Progenitor cell of endocrine pancreas (in vitro differentiated cells): ENCODE measurements around the gene AADACL2. TPM values are rescaled to one million over a fixed set of nuclear protein-coding genes. Genes with fewer than 3 reads are reported as not detected.

Source experiments
- DNase-seq: peaks from one replicate; pipeline ENCODE4 v3.0.0; 2021; ENCODE audit warnings: low spot score; ENCODE audit not compliant: unreplicated experiment
- H3K27ac Mint-ChIP-seq: 2 replicates; pipeline ENCODE4 v1.8.0; 2021; ENCODE audit warnings: mild to moderate bottlenecking, moderate library complexity, mixed read lengths
- H3K27me3 Mint-ChIP-seq: 2 replicates; pipeline ENCODE4 v1.8.0; 2021; ENCODE audit warnings: mixed read lengths
- H3K36me3 Mint-ChIP-seq: 2 replicates; pipeline ENCODE4 v1.8.0; 2022; ENCODE audit warnings: mixed read lengths; ENCODE audit not compliant: insufficient read depth
- H3K4me1 Mint-ChIP-seq: 2 replicates; pipeline ENCODE4 v1.8.0; 2021; ENCODE audit warnings: low read depth, mixed read lengths
- H3K4me3 Mint-ChIP-seq: 2 replicates; pipeline ENCODE4 v1.8.0; 2021; ENCODE audit warnings: low read depth, mild to moderate bottlenecking, moderate library complexity, mixed read lengths
- H3K9me3 Mint-ChIP-seq: 2 replicates; pipeline ENCODE4 v1.8.0; 2021; ENCODE audit warnings: low read depth, mixed read lengths
- CTCF ChIP-seq: fragments of 200-600 bp; sonication (generic); IDR thresholded peaks from one replicate; pipeline ENCODE4 v1.5.0; 2021; ENCODE audit warnings: antibody characterized with exemption, mild to moderate bottlenecking; ENCODE audit not compliant: unreplicated experiment
- total RNA-seq: library from RNA; stranded (reverse); gene quantifications from 2 replicates; pipeline ENCODE4 v1.2.1, GENCODE V29; 2021

AADACL2 gene
- total RNA-seq, 1 donor from 2014 or later: not detected

- Mint-ChIP-seq H3K27me3 (no peaks in the 10 kb centered on the region), H3K9me3 (no peaks in the 10 kb centered on the region), H3K4me1 (peaks cover 10% of the 10 kb centered on the region), H3K4me3 (no peak overlapping the region), H3K27ac (no peak overlapping the region), H3K36me3 (no peaks in the 10 kb centered on the region)
- no peak for TF ChIP-seq CTCF
- no peak for DNase-seq
Measured at GRCh38 chr3:151775314-151776258, 41.9 kb downstream of the AADACL2 start.

- H3K27ac Mint-ChIP-seq: no peak overlapping the region
- H3K4me1 Mint-ChIP-seq: peaks cover 8% of the 10 kb centered on the region
- no peaks in the 10 kb centered on the region for H3K9me3 Mint-ChIP-seq
- no peaks in the 10 kb centered on the region for H3K27me3 Mint-ChIP-seq
- no peaks in the 10 kb centered on the region for H3K36me3 Mint-ChIP-seq
- no peak for DNase-seq
- no peak overlapping the region for H3K4me3 Mint-ChIP-seq
- no peak for TF ChIP-seq CTCF
Measured at GRCh38 chr3:151776259-151776740, 42.6 kb downstream of the AADACL2 start.

- no peaks in the 10 kb centered on the region for H3K9me3 Mint-ChIP-seq
- no peak overlapping the region for H3K27ac Mint-ChIP-seq
- H3K27me3 Mint-ChIP-seq: no peaks in the 10 kb centered on the region
- H3K36me3 Mint-ChIP-seq: no peaks in the 10 kb centered on the region
- no peak for DNase-seq
- H3K4me1 Mint-ChIP-seq: peaks cover 8% of the 10 kb centered on the region
- H3K4me3 Mint-ChIP-seq: no peak overlapping the region
- TF ChIP-seq CTCF: no peak
Measured at GRCh38 chr3:151777880-151778279, 44.2 kb downstream of the AADACL2 start.

GRCh38 chr3:151787626-151788025 is 53.9 kb downstream of the AADACL2 start:
- H3K4me1 Mint-ChIP-seq: peaks cover 9% of the 10 kb centered on the region
- no peak for DNase-seq
- no peak for TF ChIP-seq CTCF
- peaks cover 9% of the 10 kb centered on the region for H3K9me3 Mint-ChIP-seq
- H3K27ac Mint-ChIP-seq: no peak overlapping the region
- no peaks in the 10 kb centered on the region for H3K27me3 Mint-ChIP-seq
- no peak overlapping the region for H3K4me3 Mint-ChIP-seq
- H3K36me3 Mint-ChIP-seq: peaks cover 1% of the 10 kb centered on the region

- no peak for DNase-seq
- TF ChIP-seq CTCF: no peak
- H3K4me1 Mint-ChIP-seq: peaks cover 11% of the 10 kb centered on the region
- H3K27ac Mint-ChIP-seq: no peak overlapping the region
- H3K36me3 Mint-ChIP-seq: peaks cover 1% of the 10 kb centered on the region
- H3K9me3 Mint-ChIP-seq: peaks cover 9% of the 10 kb centered on the region
- H3K4me3 Mint-ChIP-seq: no peak overlapping the region
- H3K27me3 Mint-ChIP-seq: no peaks in the 10 kb centered on the region
Measured at GRCh38 chr3:151788401-151788800, 54.7 kb downstream of the AADACL2 start.
